Hepatocyte (in vitro differentiated cells): ENCODE measurements around the gene HSF2BP. TPM values are rescaled to one million over a fixed set of nuclear protein-coding genes. Genes with fewer than 3 reads are reported as not detected.
"Not testable (repeated sequence)": the region's sequence is repeated elsewhere in the genome, so short reads cannot be mapped to it uniquely, and the experiment has no call there.

Source experiments
- DNase-seq: peaks from one replicate; pipeline ENCODE4 v3.0.0-alpha.2; 2016; ENCODE audit warnings: low spot score
- H2AFZ ChIP-seq: fragments of 200-600 bp; sonication (generic); 2 replicates; pipeline ENCODE4 v1.6.0; 2016; ENCODE audit warnings: antibody characterized with exemption, mild to moderate bottlenecking
- H3K27ac ChIP-seq: fragments of 200-600 bp; sonication (generic); 2 replicates; pipeline ENCODE4 v1.5.1; 2016; ENCODE audit warnings: mild to moderate bottlenecking
- H3K27me3 ChIP-seq: fragments of 200-600 bp; sonication (generic); 2 replicates; pipeline ENCODE4 v1.6.1; 2016
- H3K36me3 ChIP-seq: fragments of 200-600 bp; sonication (generic); replicated peaks from 2 replicates; pipeline ENCODE4 v1.5.1; 2016; ENCODE audit warnings: low read depth; ENCODE audit not compliant: insufficient read depth
- H3K4me1 ChIP-seq: fragments of 200-600 bp; sonication (generic); 2 replicates; pipeline ENCODE4 v1.5.1; 2016; ENCODE audit warnings: mild to moderate bottlenecking, moderate library complexity; ENCODE audit not compliant: insufficient read depth
- H3K4me2 ChIP-seq: fragments of 200-600 bp; sonication (generic); 2 replicates; pipeline ENCODE4 v1.6.0; 2016
- H3K4me3 ChIP-seq: fragments of 200-600 bp; sonication (generic); 2 replicates; pipeline ENCODE4 v1.5.1; 2016; ENCODE audit warnings: mild to moderate bottlenecking
- H3K79me2 ChIP-seq: fragments of 200-600 bp; sonication (generic); 2 replicates; pipeline ENCODE4 v1.6.0; 2017; ENCODE audit warnings: mild to moderate bottlenecking
- H3K9me2 ChIP-seq: fragments of 200-600 bp; sonication (generic); replicated peaks from 2 replicates; pipeline ENCODE4 v1.6.0; 2017; ENCODE audit warnings: mild to moderate bottlenecking; ENCODE audit not compliant: insufficient read depth
- H3K9me3 ChIP-seq: fragments of 200-600 bp; sonication (generic); 2 replicates; pipeline ENCODE4 v1.5.1; 2016; ENCODE audit warnings: low read depth, mild to moderate bottlenecking
- H4K20me1 ChIP-seq: fragments of 200-600 bp; sonication (generic); 2 replicates; pipeline ENCODE4 v1.6.0; 2016; ENCODE audit warnings: mild to moderate bottlenecking; ENCODE audit not compliant: insufficient read depth, poor library complexity, severe bottlenecking
- CTCF ChIP-seq: fragments of 200-600 bp; sonication (generic); IDR thresholded peaks from 2 replicates; pipeline ENCODE4 v1.5.1; 2016; ENCODE audit warnings: antibody characterized with exemption, mild to moderate bottlenecking; ENCODE audit not compliant: poor library complexity
- EZH2 ChIP-seq: fragments of 200-600 bp; sonication (generic); IDR thresholded peaks from 2 replicates; pipeline ENCODE4 v1.6.1; 2016; ENCODE audit warnings: antibody characterized with exemption, mild to moderate bottlenecking, borderline replicate concordance
- EZH2phosphoT487 ChIP-seq: fragments of 200-600 bp; sonication (generic); IDR thresholded peaks from one replicate; pipeline ENCODE4 v1.6.1; 2018; ENCODE audit warnings: antibody characterized with exemption, mild to moderate bottlenecking, low read depth, moderate library complexity; ENCODE audit not compliant: unreplicated experiment, severe bottlenecking
- WGBS: methylation state at CpG from one replicate; pipeline ENCODE4 v1.1.6; 2016; ENCODE audit warnings: low lambda C conversion rate; ENCODE audit errors: missing lambda C conversion rate; 5-methylcytosine and 5-hydroxymethylcytosine counted together
- polyA plus RNA-seq: library from polyadenylated mRNA; unstranded; fragments of >200 nt; fragmentation: Nextera tagmentation; extraction: Ambion mirVana; gene quantifications from 2 replicates; pipeline ENCODE4 v1.2.1, GENCODE V29; 2016
- total RNA-seq: library from RNA; depleted of rRNA; stranded (reverse); fragments of >200 nt; gene quantifications from 2 replicates; pipeline ENCODE4 v1.2.3, GENCODE V29; 2014

HSF2BP gene
- total and polyA plus RNA-seq, 2 experiments from 2014 or later: 1.3 to 1.4 TPM

- H3K36me3 ChIP-seq: no peaks in the 10 kb centered on the region
- H4K20me1 ChIP-seq: no peaks in the 10 kb centered on the region
- H3K27ac ChIP-seq: no peak overlapping the region
- H2AFZ ChIP-seq: no peak overlapping the region
- H3K4me3 ChIP-seq: no peak overlapping the region
- no peaks in the 10 kb centered on the region for H3K4me1 ChIP-seq
- H3K27me3 ChIP-seq: no peaks in the 10 kb centered on the region
- no peak for DNase-seq
- no peaks in the 10 kb centered on the region for H3K9me2 ChIP-seq
- H3K9me3 ChIP-seq: no peaks in the 10 kb centered on the region
- no peaks in the 10 kb centered on the region for H3K79me2 ChIP-seq
- H3K4me2 ChIP-seq: no peak overlapping the region
- no peak for TF ChIP-seq CTCF
- TF ChIP-seq EZH2: no peak
- no peak for TF ChIP-seq EZH2phosphoT487
- WGBS: 89% methylated on average over 6 of the region's 6 CpGs
Observed at GRCh38 chr21:43571976-43572375, 87.3 kb downstream of the HSF2BP start.

GRCh38 chr21:43570195-43570594 is 89.1 kb downstream of the HSF2BP start:
- no CpG with 5 or more reads among the region's 3 CpGs for WGBS
- not testable (repeated sequence) for H3K9me2 ChIP-seq, H2AFZ ChIP-seq, H3K27me3 ChIP-seq, H3K4me3 ChIP-seq, H3K27ac ChIP-seq, H3K4me1 ChIP-seq, DNase-seq, H3K36me3 ChIP-seq, H4K20me1 ChIP-seq, H3K79me2 ChIP-seq, H3K4me2 ChIP-seq, H3K9me3 ChIP-seq

DNA sequence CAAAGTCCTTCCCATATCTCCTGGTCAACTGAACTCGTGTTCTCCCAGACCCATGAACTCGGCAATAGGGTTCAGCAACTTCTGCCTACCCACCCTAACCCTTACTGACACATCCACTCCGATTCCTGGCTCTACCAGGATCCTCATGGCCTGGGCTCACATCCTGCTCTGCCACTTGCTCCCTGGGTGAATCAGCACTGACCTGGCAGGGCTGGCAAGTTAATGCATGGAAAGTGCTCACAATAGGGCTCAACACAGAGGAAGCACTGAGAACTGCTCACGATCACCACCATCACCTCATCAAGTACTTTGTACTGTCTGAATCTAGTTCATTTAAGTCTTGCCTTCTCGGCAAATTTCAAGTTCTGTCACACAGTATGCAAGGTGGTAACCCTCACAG is 96.8 kb downstream of the HSF2BP start:
- H3K4me1 ChIP-seq, H3K27ac ChIP-seq, H3K4me2 ChIP-seq, H3K9me2 ChIP-seq, H3K27me3 ChIP-seq, H2AFZ ChIP-seq, H3K79me2 ChIP-seq, H3K4me3 ChIP-seq, DNase-seq, H3K36me3 ChIP-seq, H4K20me1 ChIP-seq, H3K9me3 ChIP-seq: not testable (repeated sequence)
- WGBS: no CpG with 5 or more reads among the region's 5 CpGs

DNA sequence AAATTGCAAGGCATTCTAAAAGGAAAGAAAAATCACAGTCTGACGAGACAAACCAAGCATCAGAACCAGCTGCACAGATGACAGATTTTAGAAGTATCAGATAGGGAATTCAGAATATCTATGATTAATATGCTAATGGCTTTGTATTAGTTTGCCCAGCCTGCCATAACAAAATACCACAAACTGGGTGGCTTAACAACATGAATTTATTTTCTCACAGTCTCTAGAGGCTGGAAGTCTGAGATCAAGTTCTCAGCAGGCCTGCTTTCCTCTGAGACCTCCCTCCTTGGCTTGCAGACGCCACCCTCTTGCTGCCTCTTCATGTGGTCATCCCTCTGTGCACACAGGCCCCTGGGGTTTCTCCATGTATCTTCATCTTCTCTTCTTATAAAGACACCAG is 118.7 kb downstream of the HSF2BP start:
- not testable (repeated sequence) for H3K9me3 ChIP-seq, H3K4me3 ChIP-seq, H3K27me3 ChIP-seq, H3K9me2 ChIP-seq, H3K4me1 ChIP-seq, H3K36me3 ChIP-seq, DNase-seq, H3K79me2 ChIP-seq, H3K27ac ChIP-seq, H2AFZ ChIP-seq, H3K4me2 ChIP-seq, H4K20me1 ChIP-seq
- no CpG with 5 or more reads among the region's 2 CpGs for WGBS

DNA sequence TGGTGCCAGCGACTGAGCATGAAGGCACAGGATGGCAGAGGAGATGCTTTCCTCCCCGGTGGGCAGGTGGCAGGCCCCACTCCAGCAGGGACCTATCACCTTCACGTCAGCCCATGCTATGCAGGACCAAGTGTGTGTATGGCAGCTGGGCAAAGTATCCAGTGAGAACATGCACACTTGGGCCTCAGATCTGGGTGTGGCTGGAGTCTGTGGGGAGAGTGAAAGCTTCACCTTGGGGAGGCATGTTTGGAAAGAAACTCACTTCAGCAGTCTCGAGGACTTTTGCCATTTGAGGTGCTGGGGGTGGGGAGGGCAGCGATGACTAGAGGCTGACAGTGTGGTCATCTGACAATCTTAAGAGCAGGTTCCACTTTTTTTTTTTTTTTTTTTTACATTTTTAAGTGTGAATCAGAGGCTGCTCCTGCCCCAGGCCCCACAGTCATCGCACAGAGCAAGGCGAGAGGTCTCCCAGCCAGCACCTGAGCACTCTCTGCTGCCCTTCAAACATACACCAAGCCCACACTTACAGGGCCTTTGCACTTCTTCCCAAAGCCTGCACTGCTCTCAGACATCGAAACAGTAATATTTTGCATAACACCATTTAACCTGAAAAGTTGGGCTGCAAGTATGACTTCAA is 136.7 kb downstream of the HSF2BP start:
- H2AFZ ChIP-seq, DNase-seq, H3K4me3 ChIP-seq, H3K36me3 ChIP-seq, H3K9me3 ChIP-seq, H3K79me2 ChIP-seq, H4K20me1 ChIP-seq, H3K27ac ChIP-seq, H3K27me3 ChIP-seq, H3K4me2 ChIP-seq, H3K4me1 ChIP-seq, H3K9me2 ChIP-seq: not testable (repeated sequence)
- WGBS: no CpG with 5 or more reads among the region's 8 CpGs

GRCh38 chr21:43517701-43518100 is 141.6 kb downstream of the HSF2BP start:
- not testable (repeated sequence) for H2AFZ ChIP-seq, H4K20me1 ChIP-seq, H3K79me2 ChIP-seq, H3K27ac ChIP-seq, H3K4me3 ChIP-seq, H3K9me2 ChIP-seq, H3K36me3 ChIP-seq, DNase-seq, H3K4me2 ChIP-seq, H3K9me3 ChIP-seq, H3K27me3 ChIP-seq, H3K4me1 ChIP-seq
- WGBS: no CpG with 5 or more reads among the region's 6 CpGs

DNA sequence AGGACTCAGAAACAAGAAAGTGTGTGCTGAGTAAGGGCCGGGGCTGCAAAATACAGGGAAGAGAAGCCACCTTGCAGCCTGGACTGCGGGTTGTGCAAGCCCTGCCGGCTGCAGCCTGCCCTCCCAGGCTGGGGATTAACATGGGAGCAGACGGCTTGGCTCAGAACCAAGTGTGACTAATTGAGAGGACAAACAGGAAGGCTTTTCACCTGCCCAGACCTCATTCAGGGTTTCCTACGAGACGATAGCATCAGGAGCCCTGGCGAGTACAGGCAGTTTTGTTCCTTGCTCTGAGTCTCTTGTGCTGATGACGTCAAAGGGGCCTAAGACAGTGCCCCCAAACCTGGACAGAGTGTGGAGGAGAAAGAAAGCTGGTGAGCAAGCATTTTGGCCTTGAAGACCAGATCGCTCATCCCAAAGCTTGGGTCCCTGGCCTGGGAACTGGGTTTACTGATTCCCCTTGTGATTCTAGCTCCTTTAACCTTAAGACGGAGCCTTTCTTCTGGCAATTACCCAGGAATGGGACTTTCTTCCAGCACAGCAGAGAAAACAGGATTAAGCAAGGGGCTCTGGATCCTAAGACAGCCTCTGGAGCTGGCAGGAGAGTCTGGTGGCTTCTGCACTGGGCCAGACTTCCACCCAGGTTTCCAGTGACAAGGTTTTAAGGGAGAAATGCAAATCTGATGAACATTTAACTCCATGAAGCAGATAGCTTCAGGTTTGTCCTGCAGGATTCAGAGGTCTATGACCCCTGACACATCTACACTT is 142.2 kb downstream of the HSF2BP start:
- not testable (repeated sequence) for H4K20me1 ChIP-seq, H2AFZ ChIP-seq, H3K4me3 ChIP-seq, H3K4me2 ChIP-seq, H3K4me1 ChIP-seq, H3K9me3 ChIP-seq, H3K36me3 ChIP-seq, H3K79me2 ChIP-seq, H3K27me3 ChIP-seq, H3K9me2 ChIP-seq, H3K27ac ChIP-seq, DNase-seq
- no CpG with 5 or more reads among the region's 10 CpGs for WGBS
